B cell (primary cell): ENCODE measurements around the gene PTPRG. TPM values are rescaled to one million over a fixed set of nuclear protein-coding genes. Genes with fewer than 3 reads are reported as not detected.

Experiments used
- ATAC-seq: fragments of 200-7000 bp; cut with Tn5 transposase; one replicate; pipeline ENCODE4 v1.10.0; 2021; ENCODE audit warnings: low read depth, mild to moderate bottlenecking, moderate number of reproducible peaks, moderate library complexity
- CTCF ChIA-PET: fragments of 350-600 bp; sonication (Branson Sonifier 250); formaldehyde crosslinking; loops from one replicate; lab custom pipeline; 2021; ENCODE audit warnings: antibody characterized with exemption, inconsistent platforms; lab: Charles Lee
- POLR2A ChIA-PET: fragments of 350-600 bp; sonication (Branson Sonifier 250); formaldehyde crosslinking; loops from one replicate; lab custom pipeline; 2021; ENCODE audit warnings: antibody characterized with exemption; lab: Charles Lee
- DNase-seq: peaks from one replicate; pipeline ENCODE4 v3.0.0; 2013
- H2AFZ ChIP-seq: 2 replicates; pipeline ENCODE4 v1.6.1; 2012; ENCODE audit warnings: mild to moderate bottlenecking, low read depth, low read length; ENCODE audit not compliant: insufficient read depth, poor library complexity, severe bottlenecking
- H3K27ac ChIP-seq, 2 donors: 1 replicate in 1 of 2; 2 replicates in 1 of 2; pipeline ENCODE4 v1.5.1; 2012 to 2013; ENCODE audit warnings: low read length in 2 of 2, mild to moderate bottlenecking in 2 of 2, moderate library complexity in 1 of 2
- H3K27me3 ChIP-seq, 4 experiments: fragments of 200-600 bp in 1 of 4; sonication (generic) in 1 of 4; replicated peaks in 1 of 4; 1 replicate in 2 of 4; 2 replicates in 2 of 4; pipeline versions ENCODE4 v1.6.1 to v1.7.0; 2013 to 2016; ENCODE audit warnings: low read length in 3 of 4, mild to moderate bottlenecking in 2 of 4, mixed read lengths in 1 of 4, moderate library complexity in 1 of 4; ENCODE audit not compliant: insufficient read depth in 4 of 4, control insufficient read depth in 3 of 4; ENCODE audit errors: control extremely low read depth in 1 of 4
- H3K36me3 ChIP-seq, 2 experiments: replicated peaks in 1 of 2; 1 replicate in 1 of 2; 2 replicates in 1 of 2; pipeline versions ENCODE4 v1.6.1 to v1.7.1; 2013; ENCODE audit warnings: low read length in 1 of 2; ENCODE audit not compliant: insufficient read depth in 2 of 2, control insufficient read depth in 1 of 2; ENCODE audit errors: control extremely low read depth in 1 of 2, extremely low read depth in 1 of 2
- H3K4me1 ChIP-seq, 2 donors: fragments of 200-600 bp in 1 of 2; sonication (generic) in 1 of 2; 1 replicate in 1 of 2; 2 replicates in 1 of 2; pipeline versions ENCODE4 v1.5.1 to v1.6.1; 2013 to 2017; ENCODE audit warnings: low read length in 2 of 2; ENCODE audit not compliant: control insufficient read depth in 2 of 2, insufficient read depth in 2 of 2
- H3K4me2 ChIP-seq: replicated peaks from 2 replicates; pipeline ENCODE3; 2012; ENCODE audit warnings: mild to moderate bottlenecking, low read depth, low read length; ENCODE audit not compliant: poor library complexity, severe bottlenecking
- H3K4me3 ChIP-seq, 5 experiments: fragments of 200-600 bp in 1 of 5; sonication (generic) in 1 of 5; 1 replicate in 3 of 5; 2 replicates in 2 of 5; pipeline versions ENCODE4 v1.5.1 to v1.7.0; 2011 to 2016; ENCODE audit warnings: low read length in 4 of 5, mild to moderate bottlenecking in 4 of 5, low read depth in 2 of 5, control low read depth in 1 of 5, moderate library complexity in 1 of 5; ENCODE audit not compliant: insufficient read depth in 1 of 5; ENCODE audit errors: control extremely low read depth in 1 of 5, extremely low read depth in 1 of 5
- H3K79me2 ChIP-seq: fragments of 200-600 bp; sonication (generic); one replicate; pipeline ENCODE4 v1.6.0; 2016; ENCODE audit warnings: low read length; ENCODE audit not compliant: control insufficient read depth, insufficient read depth
- H3K9ac ChIP-seq: fragments of 200-600 bp; sonication (generic); 2 replicates; pipeline ENCODE4 v1.6.1; 2017; ENCODE audit warnings: mild to moderate bottlenecking, low read length, moderate library complexity
- H3K9me3 ChIP-seq, 3 donors: one replicate each; pipeline versions ENCODE4 v1.6.1 to v1.7.1; 2013; ENCODE audit warnings: low read length in 2 of 3; ENCODE audit not compliant: control insufficient read depth in 2 of 3, insufficient read depth in 1 of 3; ENCODE audit errors: control extremely low read depth in 1 of 3
- H4K20me1 ChIP-seq: 2 replicates; pipeline ENCODE4 v1.6.0; 2012; ENCODE audit warnings: mild to moderate bottlenecking, low read length; ENCODE audit not compliant: insufficient read depth, control insufficient read depth, poor library complexity, severe bottlenecking
- H3K27ac Mint-ChIP-seq: one replicate; pipeline ENCODE4 v1.8.0; 2021; ENCODE audit warnings: mixed read lengths
- H3K27me3 Mint-ChIP-seq: one replicate; pipeline ENCODE4 v1.8.0; 2021; ENCODE audit warnings: mixed read lengths
- H3K4me1 Mint-ChIP-seq: one replicate; pipeline ENCODE4 v1.8.0; 2021; ENCODE audit warnings: mixed read lengths
- H3K4me3 Mint-ChIP-seq: one replicate; pipeline ENCODE4 v1.8.0; 2021; ENCODE audit warnings: mixed read lengths
- H3K9me3 Mint-ChIP-seq: one replicate; pipeline ENCODE4 v1.8.0; 2022; ENCODE audit warnings: mixed read lengths; ENCODE audit not compliant: insufficient read depth
- CTCF ChIP-seq: fragments of 200-600 bp; IDR thresholded peaks from one replicate; pipeline ENCODE4 v1.8.0; 2022; ENCODE audit warnings: antibody characterized with exemption, mild to moderate bottlenecking
- EZH2 ChIP-seq: IDR thresholded peaks from 2 replicates; pipeline ENCODE4 v1.6.1; 2012; ENCODE audit warnings: borderline replicate concordance, low read depth, mild to moderate bottlenecking, moderate library complexity, low read length; ENCODE audit not compliant: insufficient read depth, poor library complexity, severe bottlenecking
- WGBS: methylation state at CpG from one replicate; pipeline ENCODE4 v1.1.5; 2013; ENCODE audit warnings: missing lambda C conversion rate; ENCODE audit not compliant: insufficient coverage; 5-methylcytosine and 5-hydroxymethylcytosine counted together
- intact Hi-C: fragments of 100-400 bp; cut with micrococcal nuclease; formaldehyde crosslinking; loops from one replicate; pipeline ENCODE4 v1.10.0; 2022
- polyA plus RNA-seq: library from polyadenylated mRNA; depleted of rRNA; stranded (reverse); fragments of >200 nt; gene quantifications from 2 replicates; pipeline ENCODE4 v1.2.3, GENCODE V29; 2012
- total RNA-seq, 2 donors: library from RNA; stranded (reverse); fragments of 120-200 nt in 1 of 2; gene quantifications; 1 replicate in 1 of 2; 2 replicates in 1 of 2; pipeline versions ENCODE4 v1.2.3 to v1.2.4, GENCODE V29; 2013 to 2022

PTPRG gene
- total and polyA plus RNA-seq, 2 donors (not counting 1 experiment from before 2014, with no cell fraction given): 0.12 to 1.3 TPM

DNA sequence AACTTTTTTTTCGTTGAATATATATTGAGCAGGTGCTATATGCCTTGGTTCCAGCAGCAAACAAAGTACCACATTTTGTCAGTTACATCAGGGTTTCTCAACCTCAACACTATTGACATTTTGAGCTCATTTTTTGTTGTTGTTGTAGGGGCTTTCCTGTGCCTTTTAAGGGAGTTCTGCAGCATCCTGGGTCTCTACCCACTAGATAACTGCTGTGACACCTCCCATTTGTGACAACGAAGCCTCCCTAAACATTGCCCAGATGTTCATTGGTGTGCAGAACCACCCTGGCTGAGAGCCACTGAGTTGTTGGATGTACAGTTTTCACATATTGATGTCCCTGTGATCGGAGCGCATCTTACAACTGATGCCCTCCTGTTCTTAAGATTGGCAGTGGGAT, 382.6 kb downstream of the PTPRG start:
- H3K9me3 ChIP-seq: no peaks in the 10 kb centered on the region
- Mint-ChIP-seq H3K9me3 (no peaks in the 10 kb centered on the region), H3K4me3 (no peak overlapping the region), H3K4me1 (no peaks in the 10 kb centered on the region), H3K27ac (no peak overlapping the region), H3K27me3 (no peaks in the 10 kb centered on the region)
- no peak overlapping the region for H2AFZ ChIP-seq
- ChIA-PET POLR2A (no interaction called here), CTCF (interaction anchor here (1.0 kb wide), 1 partner anchor 64 kb away, joined by 4 read pairs; no protein-coding TSS in a partner anchor)
- DNase-seq (no peak), ATAC-seq (no peak)
- no peaks in the 10 kb centered on the region for H3K79me2 ChIP-seq
- no peaks in the 10 kb centered on the region for H4K20me1 ChIP-seq
- no peak overlapping the region for H3K4me2 ChIP-seq
- H3K4me3 ChIP-seq: no peak overlapping the region
- H3K9ac ChIP-seq: no peak overlapping the region
- WGBS: 100% methylated on average over 2 of the region's 4 CpGs
- no peak overlapping the region for H3K27ac ChIP-seq
- H3K27me3 ChIP-seq: no peaks in the 10 kb centered on the region
- TF ChIP-seq CTCF: no peak
- TF ChIP-seq EZH2: no peak
- H3K4me1 ChIP-seq: no peaks in the 10 kb centered on the region
- H3K36me3 ChIP-seq: no peaks in the 10 kb centered on the region
- intact Hi-C loops: no loop called here

DNA sequence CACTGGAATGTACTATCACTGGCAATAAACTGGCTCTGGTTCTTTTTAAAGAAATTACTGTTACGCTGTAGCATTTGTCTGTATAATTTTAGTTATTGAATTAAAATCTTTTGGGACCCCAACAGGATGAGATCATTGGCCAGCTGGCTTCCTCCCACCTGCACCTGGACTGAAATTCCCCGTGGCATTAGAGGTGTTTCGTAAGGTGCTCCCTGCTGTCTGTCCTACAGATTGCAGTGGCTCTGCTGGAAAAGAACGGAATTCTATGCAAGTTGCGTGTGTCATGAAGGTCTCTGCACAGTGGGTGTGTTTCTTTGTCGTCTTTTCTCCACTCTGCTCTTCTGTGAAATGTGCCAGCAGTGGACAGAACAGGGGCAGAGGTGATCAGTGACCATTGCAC, 383.4 kb downstream of the PTPRG start:
- H3K4me1 Mint-ChIP-seq: no peaks in the 10 kb centered on the region
- no peak overlapping the region for H3K4me3 Mint-ChIP-seq
- no peaks in the 10 kb centered on the region for H3K27me3 Mint-ChIP-seq
- no peaks in the 10 kb centered on the region for H3K36me3 ChIP-seq
- H3K27ac Mint-ChIP-seq: no peak overlapping the region
- no peaks in the 10 kb centered on the region for H3K9me3 Mint-ChIP-seq
- DNase-seq (no peak), ATAC-seq (no peak)
- H4K20me1 ChIP-seq: no peaks in the 10 kb centered on the region
- TF ChIP-seq EZH2 (no peak), CTCF (no peak)
- intact Hi-C loops: no loop called here
- no peaks in the 10 kb centered on the region for H3K4me1 ChIP-seq
- no peaks in the 10 kb centered on the region for H3K79me2 ChIP-seq
- POLR2A ChIA-PET: no interaction called here
- H3K9me3 ChIP-seq: no peaks in the 10 kb centered on the region
- 94% methylated on average over 5 of the region's 6 CpGs for WGBS
- no peak overlapping the region for H3K27ac ChIP-seq
- no peaks in the 10 kb centered on the region for H3K27me3 ChIP-seq
- no peak overlapping the region for H2AFZ ChIP-seq
- H3K9ac ChIP-seq: no peak overlapping the region
- H3K4me2 ChIP-seq: no peak overlapping the region
- CTCF ChIA-PET: no interaction called here
- H3K4me3 ChIP-seq: no peak overlapping the region
